ENCODE results near the gene PSMD10.

Gene PSMD10

GRCh38 chrX:108091264-108091877, at the start of gene PSMD10, which contains the start of gene ATG4A:
TSS of gene PSMD10 (minus strand) at chrX:108091542. CDS start at chrX:108091520, 22 bp downstream.
TSS of gene ATG4A (plus strand) at chrX:108091778. CDS start at chrX:108091827, 49 bp downstream.
- peak within 1 kb of the TSS; percentile 55 for H3K27ac ChIP-seq (ENCODE audit: low read depth, low read length)
- no peaks in the 10 kb centered on the region for H3K36me3 ChIP-seq (ENCODE audit: low read length)
- H3F3A ChIP-seq (ENCODE audit: insufficient read depth): no peaks in the 10 kb centered on the region
- H3K9me3 ChIP-seq (ENCODE audit: insufficient read depth, low read length): no peaks in the 10 kb centered on the region
- H3K4me3 ChIP-seq (ENCODE audit: insufficient read depth, low read length, poor library complexity, severe bottlenecking): peak within 1 kb of the TSS; percentile 87
- H3K4me2 ChIP-seq (ENCODE audit: low read depth, low read length, poor library complexity, severe bottlenecking): peak within 1 kb of the TSS; percentile 91
- no peaks in the 10 kb centered on the region for H3K9me2 ChIP-seq (replicated peaks; ENCODE audit: insufficient read depth, low read length)
- H3K79me2 ChIP-seq (ENCODE audit: insufficient read depth, low read length): peaks cover 20% of the 10 kb centered on the region
- H2AFZ ChIP-seq (ENCODE audit: low read depth, low read length, severe bottlenecking): peak within 1 kb of the TSS; percentile 87
- no peaks in the 10 kb centered on the region for H4K20me1 ChIP-seq (ENCODE audit: low read depth, low read length)
- no peaks in the 10 kb centered on the region for H3K27me3 ChIP-seq (ENCODE audit: low read length)
- H3K9ac ChIP-seq (ENCODE audit: low read length): peak within 1 kb of the TSS; percentile 75
- no peak for TF ChIP-seq CTCF (IDR thresholded peaks at IDR 0.05; ENCODE audit: insufficient read depth, low read length, poor library complexity, severe bottlenecking)
- no peak for TF ChIP-seq EZH2phosphoT487 (conservative IDR thresholded peaks at IDR 0.05; ENCODE audit: low read length)

- Histone ChIP-seq H3K36me3 (ENCODE audit: low read length) (no peaks in the 10 kb centered on the region), H3K4me3 (ENCODE audit: insufficient read depth, low read length, poor library complexity, severe bottlenecking) (no peak overlapping the region), H3K79me2 (ENCODE audit: insufficient read depth, low read length) (no peaks in the 10 kb centered on the region), H3K27me3 (ENCODE audit: low read length) (no peaks in the 10 kb centered on the region), H3K9me3 (ENCODE audit: insufficient read depth, low read length) (no peaks in the 10 kb centered on the region), H3K9ac (ENCODE audit: low read length) (no peak overlapping the region), H4K20me1 (ENCODE audit: low read depth, low read length) (no peaks in the 10 kb centered on the region), H3F3A (ENCODE audit: insufficient read depth) (no peaks in the 10 kb centered on the region), H3K27ac (ENCODE audit: low read depth, low read length) (no peak overlapping the region), H3K9me2 (replicated peaks; ENCODE audit: insufficient read depth, low read length) (no peaks in the 10 kb centered on the region), H2AFZ (ENCODE audit: low read depth, low read length, severe bottlenecking) (no peak overlapping the region), H3K4me2 (ENCODE audit: low read depth, low read length, poor library complexity, severe bottlenecking) (no peak overlapping the region)
- TF ChIP-seq EZH2phosphoT487 (conservative IDR thresholded peaks at IDR 0.05; ENCODE audit: low read length) (no peak), CTCF (IDR thresholded peaks at IDR 0.05; ENCODE audit: insufficient read depth, low read length, poor library complexity, severe bottlenecking) (peak; percentile 27)
Measured at GRCh38 chrX:108138814-108139702, 47.7 kb upstream of the PSMD10 start.

- Histone ChIP-seq H2AFZ (ENCODE audit: low read depth, low read length, severe bottlenecking) (no peak overlapping the region), H3K4me2 (ENCODE audit: low read depth, low read length, poor library complexity, severe bottlenecking) (no peak overlapping the region), H3K9me2 (replicated peaks; ENCODE audit: insufficient read depth, low read length) (no peaks in the 10 kb centered on the region), H4K20me1 (ENCODE audit: low read depth, low read length) (no peaks in the 10 kb centered on the region), H3K36me3 (ENCODE audit: low read length) (no peaks in the 10 kb centered on the region), H3K79me2 (ENCODE audit: insufficient read depth, low read length) (no peaks in the 10 kb centered on the region), H3K9me3 (ENCODE audit: insufficient read depth, low read length) (no peaks in the 10 kb centered on the region), H3K27ac (ENCODE audit: low read depth, low read length) (no peak overlapping the region), H3K27me3 (ENCODE audit: low read length) (no peaks in the 10 kb centered on the region), H3K4me3 (ENCODE audit: insufficient read depth, low read length, poor library complexity, severe bottlenecking) (no peak overlapping the region), H3K9ac (ENCODE audit: low read length) (no peak overlapping the region), H3F3A (ENCODE audit: insufficient read depth) (no peaks in the 10 kb centered on the region)
- no peak for TF ChIP-seq CTCF (IDR thresholded peaks at IDR 0.05; ENCODE audit: insufficient read depth, low read length, poor library complexity, severe bottlenecking)
- no peak for TF ChIP-seq EZH2phosphoT487 (conservative IDR thresholded peaks at IDR 0.05; ENCODE audit: low read length)
Measured at GRCh38 chrX:108134724-108135123, 43.4 kb upstream of the PSMD10 start.
